Measurements from ENCODE around the gene GNPAT.

The GNPAT gene

DNA sequence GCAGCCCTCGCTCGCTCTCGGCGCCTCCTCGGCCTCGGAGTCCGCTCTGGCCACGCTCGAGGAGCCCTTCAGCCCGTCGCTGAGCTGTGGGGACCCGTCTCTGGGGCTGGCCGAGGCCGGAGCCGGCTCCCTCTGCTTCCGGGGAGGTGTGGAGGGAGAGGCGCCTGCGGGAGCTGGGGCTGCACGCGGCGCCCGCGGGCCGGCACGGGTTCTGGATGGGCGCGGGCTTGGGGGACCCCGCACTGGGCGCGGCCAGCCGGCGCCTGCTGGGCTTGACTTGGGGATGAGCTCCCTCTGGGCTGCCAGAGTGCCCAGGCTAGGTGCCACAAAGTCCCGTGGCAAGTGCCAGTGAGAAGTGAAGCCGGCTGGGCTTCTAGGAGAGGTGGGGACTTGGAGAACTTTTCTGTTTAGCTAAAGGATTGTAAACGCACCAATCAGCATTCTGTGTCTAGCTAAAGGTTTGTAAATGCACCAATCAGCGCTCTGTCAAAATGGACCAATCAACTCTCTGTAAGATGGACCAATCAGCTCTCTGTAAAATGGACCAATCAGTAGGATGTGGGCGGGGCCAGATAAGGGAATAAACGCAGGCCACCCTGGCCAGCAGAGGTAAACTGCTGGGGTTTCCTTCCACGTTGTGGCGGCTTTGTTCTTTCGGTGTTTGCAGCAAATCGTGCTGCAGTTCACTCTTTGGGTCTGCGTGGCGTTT is 76.4 kb downstream of the GNPAT start:
- DNase-seq (ENCODE audit: low read depth, low spot score), result no peak

GRCh38 chr1:231318015-231318355 is 77.0 kb downstream of the GNPAT start:
- DNase-seq (ENCODE audit: low read depth, low spot score), result no peak

DNA sequence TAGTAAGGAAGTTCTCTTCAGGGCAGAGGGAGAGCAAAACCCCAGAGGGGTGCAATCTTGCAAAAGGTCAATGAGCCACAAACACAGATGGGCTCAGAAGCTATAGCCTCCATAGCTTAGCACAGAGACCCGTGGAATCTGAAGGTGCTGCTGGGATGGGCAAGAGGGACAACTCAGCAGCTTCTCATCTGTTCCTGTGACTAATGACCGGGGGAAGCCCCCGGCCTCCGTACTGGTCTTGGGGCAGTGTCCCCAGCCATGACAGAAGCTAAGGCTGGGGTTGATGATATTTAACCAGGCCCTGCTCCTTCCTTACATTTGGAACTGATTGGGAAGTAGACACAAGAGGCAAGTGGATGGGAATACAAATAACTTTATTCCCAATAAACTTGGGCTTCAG is 77.6 kb downstream of the GNPAT start:
- DNase-seq (ENCODE audit: low read depth, low spot score), result no peak

GRCh38 chr1:231319080-231319479 is 78.1 kb downstream of the GNPAT start:
- DNase-seq (ENCODE audit: low read depth, low spot score), result no peak

DNA sequence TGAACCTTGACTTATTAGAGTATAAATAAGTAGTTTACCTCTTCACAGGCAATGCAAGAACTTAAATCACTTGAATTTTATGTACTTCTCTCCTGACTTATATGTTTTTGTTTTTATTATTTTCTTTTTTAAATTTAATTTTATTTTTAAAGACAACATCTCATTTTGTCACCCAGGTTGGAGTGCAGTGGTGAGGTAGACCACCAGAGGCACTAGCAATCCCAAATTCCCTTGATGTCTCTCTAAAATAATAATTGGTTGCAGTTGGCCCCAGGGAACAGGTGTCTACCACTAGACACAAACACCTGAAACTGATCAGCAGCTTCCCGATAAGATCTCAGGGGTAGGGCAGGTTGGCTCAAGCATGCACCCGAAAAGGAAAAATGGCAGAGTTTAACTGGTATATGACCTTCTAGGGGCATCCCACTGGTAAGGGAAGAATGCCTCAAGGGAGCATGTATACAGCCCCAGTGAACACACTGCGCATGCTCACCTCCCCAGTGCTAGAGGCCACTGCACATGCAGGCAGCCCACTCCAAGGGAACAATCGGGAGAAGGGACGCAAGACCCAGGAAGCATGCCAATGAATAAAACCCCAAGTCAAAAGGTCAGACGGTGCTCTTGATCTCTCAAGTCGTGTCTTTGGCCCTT is 82.0 kb downstream of the GNPAT start:
- no peak for DNase-seq (ENCODE audit: low read depth, low spot score)

- no peak for DNase-seq (ENCODE audit: low read depth, low spot score)
These were observed 83.6 kb downstream of the GNPAT start for GRCh38 chr1:231324660-231325059.

DNA sequence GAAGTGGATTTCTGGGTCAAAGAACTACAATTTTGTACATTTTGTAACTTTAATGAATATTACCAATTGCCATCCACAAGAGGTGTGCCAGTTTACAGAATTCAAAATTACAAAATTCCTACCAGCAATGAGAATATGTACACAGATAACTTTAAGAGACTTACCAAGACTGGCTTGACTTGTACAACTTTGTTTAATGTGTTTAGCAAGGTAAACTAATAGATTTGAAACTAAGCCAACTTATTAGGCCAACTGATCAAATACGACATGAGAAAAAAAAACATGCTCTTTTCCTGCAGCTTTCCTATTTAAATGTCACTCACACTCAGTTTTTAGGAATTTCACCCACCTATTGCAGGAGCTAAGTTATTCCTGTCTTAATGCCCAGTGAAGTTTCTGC is 85.2 kb downstream of the GNPAT start:
- no peak for DNase-seq (ENCODE audit: low read depth, low spot score)

All from activated CD4-positive, CD25-positive, alpha-beta regulatory T cell treated with anti-CD3 and anti-CD28 coated beads, Interleukin-2, amount 50 U/mL, for 16 hours (primary cell).